Prostate gland (tissue), 2 donors: ENCODE results near the gene NEDD4. TPM values are rescaled to one million over a fixed set of nuclear protein-coding genes. Genes with fewer than 3 reads are reported as not detected.

Source experiments
- DNase-seq: peaks from one replicate; pipeline ENCODE4 v3.0.0-alpha.2; 2019; ENCODE audit warnings: low spot score
- H3K27ac ChIP-seq, 2 donors: fragments of 200-600 bp; sonication (generic); 2 replicates each; pipeline ENCODE4 v1.5.1; 2017 to 2019
- H3K27me3 ChIP-seq: fragments of 200-600 bp; sonication (generic); replicated peaks from 2 replicates; pipeline ENCODE4 v1.5.1; 2019; ENCODE audit not compliant: insufficient read depth
- H3K36me3 ChIP-seq, 2 donors: fragments of 200-600 bp; sonication (generic); 1 replicate in 1 of 2; 2 replicates in 1 of 2; pipeline versions ENCODE4 v1.5.1 to v1.8.1; 2017 to 2019
- H3K4me1 ChIP-seq: fragments of 200-600 bp; sonication (generic); replicated peaks from 2 replicates; pipeline ENCODE4 v1.5.1; 2019
- H3K4me3 ChIP-seq, 2 donors: fragments of 200-600 bp; sonication (generic); 2 replicates each; pipeline ENCODE4 v1.5.1; 2017 to 2019
- H3K9me3 ChIP-seq: fragments of 200-600 bp; sonication (generic); 2 replicates; pipeline ENCODE4 v1.5.1; 2017
- POLR2A ChIP-seq: fragments of 450-650 bp; IDR thresholded peaks from one replicate; pipeline ENCODE4 v1.6.1; 2016; ENCODE audit warnings: antibody characterized with exemption, mild to moderate bottlenecking
- POLR2AphosphoS5 ChIP-seq: sonication (generic); formaldehyde crosslinking; IDR thresholded peaks from one replicate; pipeline ENCODE4 v1.6.1; 2017; ENCODE audit warnings: antibody characterized with exemption
- WGBS: methylation state at CpG from one replicate; pipeline ENCODE4 v1.1.5; 2018; 5-methylcytosine and 5-hydroxymethylcytosine counted together
- intact Hi-C: fragments of 100-400 bp; cut with DNase I; formaldehyde crosslinking; loops from one replicate; pipeline ENCODE4 v1.14.2; 2022
- total RNA-seq, 2 donors: library from RNA; depleted of rRNA; stranded (reverse); fragments of >200 nt; gene quantifications; one replicate each; pipeline ENCODE4 v1.1.0, GENCODE V29; 2016
- TF ChIP-seq, protein P1 (sequence below), 4 experiments: fragments of 200-600 bp in 2 of 4; fragments of 450-650 bp in 2 of 4; sonication (generic) in 2 of 4; IDR thresholded peaks; 1 replicate in 3 of 4; 2 replicates in 1 of 4; pipeline ENCODE4 v1.5.1; 2016 to 2019; ENCODE audit warnings: antibody characterized with exemption in 4 of 4, mild to moderate bottlenecking in 2 of 4, moderate library complexity in 2 of 4

Gene NEDD4
- total RNA-seq, 2 donors from 2014 or later, result 9.5 to 14.8 TPM

DNA sequence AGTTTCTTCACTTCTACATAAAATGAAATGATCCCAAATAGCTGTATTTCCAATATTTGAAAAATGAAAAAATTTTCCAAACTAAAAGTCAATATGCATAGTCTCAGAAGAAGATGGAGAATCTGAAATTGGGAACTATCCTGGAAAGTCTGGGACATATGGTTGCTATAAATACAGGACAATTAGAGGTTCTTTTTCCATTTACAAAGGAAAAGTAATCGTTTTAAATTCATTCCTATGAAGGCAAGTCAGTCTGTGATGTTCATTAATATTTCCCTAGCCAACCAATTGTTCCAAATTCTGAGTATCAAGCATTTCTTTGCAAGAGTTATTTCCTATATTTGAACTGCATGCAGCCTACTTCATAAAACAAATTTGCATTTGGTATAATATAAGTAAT, 102.2 kb downstream of the NEDD4 start:
- no peak overlapping the region for H3K27ac ChIP-seq
- no peaks in the 10 kb centered on the region for H3K36me3 ChIP-seq
- no peaks in the 10 kb centered on the region for H3K9me3 ChIP-seq
- TF ChIP-seq, protein P1, sequence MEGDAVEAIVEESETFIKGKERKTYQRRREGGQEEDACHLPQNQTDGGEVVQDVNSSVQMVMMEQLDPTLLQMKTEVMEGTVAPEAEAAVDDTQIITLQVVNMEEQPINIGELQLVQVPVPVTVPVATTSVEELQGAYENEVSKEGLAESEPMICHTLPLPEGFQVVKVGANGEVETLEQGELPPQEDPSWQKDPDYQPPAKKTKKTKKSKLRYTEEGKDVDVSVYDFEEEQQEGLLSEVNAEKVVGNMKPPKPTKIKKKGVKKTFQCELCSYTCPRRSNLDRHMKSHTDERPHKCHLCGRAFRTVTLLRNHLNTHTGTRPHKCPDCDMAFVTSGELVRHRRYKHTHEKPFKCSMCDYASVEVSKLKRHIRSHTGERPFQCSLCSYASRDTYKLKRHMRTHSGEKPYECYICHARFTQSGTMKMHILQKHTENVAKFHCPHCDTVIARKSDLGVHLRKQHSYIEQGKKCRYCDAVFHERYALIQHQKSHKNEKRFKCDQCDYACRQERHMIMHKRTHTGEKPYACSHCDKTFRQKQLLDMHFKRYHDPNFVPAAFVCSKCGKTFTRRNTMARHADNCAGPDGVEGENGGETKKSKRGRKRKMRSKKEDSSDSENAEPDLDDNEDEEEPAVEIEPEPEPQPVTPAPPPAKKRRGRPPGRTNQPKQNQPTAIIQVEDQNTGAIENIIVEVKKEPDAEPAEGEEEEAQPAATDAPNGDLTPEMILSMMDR (IDR thresholded peaks at IDR 0.05), result no peak
- TF ChIP-seq POLR2A, result no peak
- TF ChIP-seq POLR2AphosphoS5, result no peak
- H3K4me1 ChIP-seq, result no peaks in the 10 kb centered on the region
- no peak overlapping the region for H3K4me3 ChIP-seq
- DNase-seq, result no peak
- WGBS, result 90% methylated on average over 1 of the region's 1 CpG
- intact Hi-C loops, result no loop called here
- H3K27me3 ChIP-seq, result no peaks in the 10 kb centered on the region

DNA sequence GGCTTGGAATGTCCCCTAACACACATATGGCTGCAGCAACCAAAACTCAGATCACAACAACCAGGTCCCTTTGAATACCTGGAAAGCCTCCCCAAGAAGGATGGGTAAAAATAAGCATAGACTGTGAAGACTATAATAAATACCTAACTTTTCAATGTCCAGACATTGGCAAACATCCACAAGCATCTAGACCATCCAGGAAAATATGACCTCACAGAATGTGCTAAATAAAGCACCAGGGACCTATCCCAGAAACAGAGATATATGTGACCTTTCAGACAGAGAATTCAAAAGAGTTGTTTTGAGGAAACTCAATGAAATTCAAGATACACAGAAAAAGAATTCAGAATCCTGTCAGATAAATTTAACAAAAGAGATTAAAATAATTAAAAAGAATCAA, 109.2 kb downstream of the NEDD4 start:
- intact Hi-C loops, result no loop called here
- Histone ChIP-seq H3K9me3 (no peaks in the 10 kb centered on the region), H3K36me3 (no peaks in the 10 kb centered on the region), H3K4me1 (no peaks in the 10 kb centered on the region), H3K27me3 (no peaks in the 10 kb centered on the region), H3K4me3 (no peak overlapping the region), H3K27ac (no peak overlapping the region)
- TF ChIP-seq, protein P1 (IDR thresholded peaks at IDR 0.05), result no peak
- no peak for TF ChIP-seq POLR2A
- no peak for TF ChIP-seq POLR2AphosphoS5
- no peak for DNase-seq

DNA sequence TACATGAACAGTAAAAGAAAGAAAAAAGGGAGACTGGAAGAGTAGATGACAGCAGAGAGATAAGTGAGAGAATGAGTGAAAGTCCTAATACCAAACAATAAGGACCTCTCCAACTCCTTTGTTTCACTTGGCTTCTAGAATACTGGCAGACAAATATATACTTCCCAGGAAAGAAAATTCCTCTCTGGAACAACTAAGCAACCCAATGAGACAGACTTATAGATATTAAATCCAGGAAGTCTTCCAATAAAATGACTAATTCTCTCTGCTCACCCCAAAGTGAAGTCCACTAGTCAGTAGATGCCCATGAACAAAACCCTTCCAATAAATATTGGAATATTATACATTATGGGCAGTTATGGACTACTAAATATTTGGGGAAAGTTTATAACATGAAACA, 114.2 kb downstream of the NEDD4 start:
- TF ChIP-seq POLR2A (no peak), POLR2AphosphoS5 (no peak)
- TF ChIP-seq, protein P1 (IDR thresholded peaks at IDR 0.05), result no peak
- H3K4me1 ChIP-seq, result no peaks in the 10 kb centered on the region
- DNase-seq, result no peak
- no peaks in the 10 kb centered on the region for H3K27me3 ChIP-seq
- H3K4me3 ChIP-seq, result no peak overlapping the region
- H3K9me3 ChIP-seq, result no peaks in the 10 kb centered on the region
- H3K36me3 ChIP-seq, result no peaks in the 10 kb centered on the region
- no peak overlapping the region for H3K27ac ChIP-seq
- intact Hi-C loops, result no loop called here

DNA sequence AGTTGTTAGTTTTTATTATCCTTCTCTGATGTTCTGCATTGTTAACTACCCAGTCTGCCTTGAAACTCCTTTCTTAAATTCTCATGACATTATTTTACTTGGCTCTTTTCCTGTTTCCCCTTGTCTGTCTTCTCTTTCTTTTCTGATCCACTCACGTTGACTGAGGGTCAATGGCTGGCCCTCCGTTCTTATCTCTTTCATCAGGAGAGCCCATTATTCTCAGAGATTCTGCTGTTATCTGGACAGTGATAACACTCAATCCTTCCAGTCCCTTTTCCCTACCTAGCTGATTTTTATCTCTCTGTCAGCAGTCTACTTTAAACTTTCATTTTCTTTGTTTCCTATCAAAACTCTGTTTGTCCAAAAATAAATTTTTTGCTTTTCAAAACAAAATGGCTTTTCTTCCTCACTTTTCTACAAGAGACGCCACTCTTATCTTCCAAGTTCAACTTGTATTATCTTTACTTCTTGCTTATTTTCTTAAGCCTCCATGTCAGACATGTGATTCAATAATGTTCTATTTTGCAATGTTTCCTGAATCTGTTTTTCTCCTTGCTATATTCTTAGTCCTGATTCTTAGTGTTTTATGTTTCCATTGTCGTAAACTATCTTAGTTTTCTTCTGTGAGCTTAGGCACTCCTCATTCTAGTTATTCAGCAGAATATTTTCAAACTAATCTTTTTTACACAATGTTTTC, 120.2 kb downstream of the NEDD4 start:
- H3K4me3 ChIP-seq, result no peak overlapping the region
- WGBS, result 55% methylated on average over 4 of the region's 4 CpGs
- no peaks in the 10 kb centered on the region for H3K9me3 ChIP-seq
- DNase-seq, result no peak
- TF ChIP-seq, protein P1 (IDR thresholded peaks at IDR 0.05), result no peak
- TF ChIP-seq POLR2A (no peak), POLR2AphosphoS5 (no peak)
- H3K36me3 ChIP-seq, result no peaks in the 10 kb centered on the region
- no peaks in the 10 kb centered on the region for H3K27me3 ChIP-seq
- intact Hi-C loops, result no loop called here
- no peak overlapping the region for H3K27ac ChIP-seq
- no peaks in the 10 kb centered on the region for H3K4me1 ChIP-seq

DNA sequence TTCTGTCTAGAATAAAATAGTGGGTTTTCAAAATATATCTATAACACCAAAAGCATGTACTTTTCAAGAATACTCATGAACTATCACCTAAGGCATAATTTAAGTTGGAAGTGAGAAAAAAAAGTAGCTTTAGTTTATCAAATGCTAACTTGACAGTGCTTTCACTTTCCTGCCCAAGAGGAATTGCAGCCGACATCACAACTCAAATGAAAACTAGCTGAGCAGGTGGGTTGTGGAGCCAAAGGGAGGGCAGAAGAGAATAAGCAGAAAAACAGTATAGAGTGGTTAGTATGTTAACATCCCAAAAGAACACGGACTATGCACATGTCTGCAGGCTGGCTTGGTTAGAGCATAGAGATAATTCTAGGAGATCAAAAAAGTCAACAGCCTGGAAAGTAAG, 120.9 kb downstream of the NEDD4 start:
- Histone ChIP-seq H3K36me3 (no peaks in the 10 kb centered on the region), H3K27me3 (no peaks in the 10 kb centered on the region), H3K4me1 (no peaks in the 10 kb centered on the region), H3K9me3 (no peaks in the 10 kb centered on the region), H3K27ac (no peak overlapping the region), H3K4me3 (no peak overlapping the region)
- whole genome bisulfite sequencing, result 67% methylated on average over 2 of the region's 2 CpGs
- intact Hi-C loops, result no loop called here
- TF ChIP-seq, protein P1 (IDR thresholded peaks at IDR 0.05), result no peak
- TF ChIP-seq POLR2AphosphoS5 (no peak), POLR2A (no peak)
- DNase-seq, result no peak
